Stomach (tissue), 9 donors: ENCODE results near the gene FXYD7. TPM values are rescaled to one million over a fixed set of nuclear protein-coding genes. Genes with fewer than 3 reads are reported as not detected.
"Not testable (repeated sequence)": the region's sequence is repeated elsewhere in the genome, so short reads cannot be mapped to it uniquely, and the experiment has no call there.

Experiments
- DNase-seq, 2 donors: peaks; one replicate each; pipeline versions ENCODE4 v3.0.0 to v3.0.0-alpha.2; 2013 to 2019
- H3K27ac ChIP-seq, 5 donors: fragments of 200-600 bp in 4 of 5; sonication (generic) in 4 of 5; one replicate each; pipeline ENCODE4 v1.5.1; 2013 to 2019; ENCODE audit warnings: mild to moderate bottlenecking in 1 of 5, moderate library complexity in 1 of 5
- H3K27me3 ChIP-seq, 3 donors: fragments of 200-600 bp; sonication (generic); one replicate each; pipeline ENCODE4 v1.5.1; 2017 to 2019; ENCODE audit warnings: mixed run types in 1 of 3
- H3K36me3 ChIP-seq, 4 donors: fragments of 200-600 bp; sonication (generic); 1 replicate in 3 of 4; 2 replicates in 1 of 4; pipeline ENCODE4 v1.5.1; 2016 to 2019
- H3K4me1 ChIP-seq, 4 donors: fragments of 200-600 bp; sonication (generic); one replicate each; pipeline ENCODE4 v1.5.1; 2016 to 2019
- H3K4me3 ChIP-seq, 4 donors: fragments of 200-600 bp; sonication (generic) in 3 of 4; one replicate each; pipeline ENCODE4 v1.5.1; 2016 to 2019; ENCODE audit warnings: mild to moderate bottlenecking in 1 of 4
- H3K9me3 ChIP-seq, 4 donors: fragments of 200-600 bp; sonication (generic); one replicate each; pipeline ENCODE4 v1.5.1; 2016 to 2019
- EP300 ChIP-seq: sonication (generic); formaldehyde crosslinking; IDR thresholded peaks from one replicate; pipeline ENCODE4 v1.6.1; 2017; ENCODE audit warnings: antibody characterized with exemption
- POLR2A ChIP-seq, 4 donors: fragments of 450-650 bp; IDR thresholded peaks; one replicate each; pipeline ENCODE4 v1.6.1; 2016; ENCODE audit warnings: antibody characterized with exemption in 4 of 4, control low read depth in 2 of 4, mild to moderate bottlenecking in 1 of 4, moderate library complexity in 1 of 4
- POLR2AphosphoS5 ChIP-seq, 3 donors: sonication (generic); formaldehyde crosslinking; IDR thresholded peaks; one replicate each; pipeline ENCODE4 v1.6.1; 2016; ENCODE audit warnings: antibody characterized with exemption in 3 of 3
- WGBS, 5 donors: extraction: QIAGEN DNeasy Blood & Tissue Kit in 3 of 5; methylation state at CpG; one replicate each; pipeline versions ENCODE4 v1.1.5 to v1.1.7; 2013 to 2018; 5-methylcytosine and 5-hydroxymethylcytosine counted together
- intact Hi-C: fragments of 100-400 bp; cut with DNase I; formaldehyde crosslinking; loops from one replicate; pipeline ENCODE4 v1.15.1; 2023; ENCODE audit warnings: low total_unique reads
- polyA plus RNA-seq, 3 donors: library from polyadenylated mRNA; stranded (reverse); fragments of 200-250 nt; gene quantifications; one replicate each; pipeline ENCODE4 v1.2.3, GENCODE V29; 2013
- total RNA-seq, 5 donors: library from RNA; depleted of rRNA; stranded (reverse); fragments of >200 nt; gene quantifications; one replicate each; pipeline versions ENCODE4 v1.1.0 to v1.2.3, GENCODE V29; 2014 to 2016
- TF ChIP-seq, protein P1 (sequence below), 7 experiments: fragments of 450-650 bp in 4 of 7; fragments of 200-600 bp in 3 of 7; sonication (generic) in 3 of 7; IDR thresholded peaks; one replicate each; pipeline ENCODE4 v1.5.1; 2016 to 2019; ENCODE audit warnings: antibody characterized with exemption in 7 of 7, control low read depth in 2 of 7, mild to moderate bottlenecking in 1 of 7
- donor health status: healthy with polysubstance abuse.
- donor health status: Bipolar disorder and iron deficiency.
- donor health status: healthy.

Gene FXYD7
- total and polyA plus RNA-seq, 8 donors: 0.55 to 2.6 TPM; not detected in 6

DNA sequence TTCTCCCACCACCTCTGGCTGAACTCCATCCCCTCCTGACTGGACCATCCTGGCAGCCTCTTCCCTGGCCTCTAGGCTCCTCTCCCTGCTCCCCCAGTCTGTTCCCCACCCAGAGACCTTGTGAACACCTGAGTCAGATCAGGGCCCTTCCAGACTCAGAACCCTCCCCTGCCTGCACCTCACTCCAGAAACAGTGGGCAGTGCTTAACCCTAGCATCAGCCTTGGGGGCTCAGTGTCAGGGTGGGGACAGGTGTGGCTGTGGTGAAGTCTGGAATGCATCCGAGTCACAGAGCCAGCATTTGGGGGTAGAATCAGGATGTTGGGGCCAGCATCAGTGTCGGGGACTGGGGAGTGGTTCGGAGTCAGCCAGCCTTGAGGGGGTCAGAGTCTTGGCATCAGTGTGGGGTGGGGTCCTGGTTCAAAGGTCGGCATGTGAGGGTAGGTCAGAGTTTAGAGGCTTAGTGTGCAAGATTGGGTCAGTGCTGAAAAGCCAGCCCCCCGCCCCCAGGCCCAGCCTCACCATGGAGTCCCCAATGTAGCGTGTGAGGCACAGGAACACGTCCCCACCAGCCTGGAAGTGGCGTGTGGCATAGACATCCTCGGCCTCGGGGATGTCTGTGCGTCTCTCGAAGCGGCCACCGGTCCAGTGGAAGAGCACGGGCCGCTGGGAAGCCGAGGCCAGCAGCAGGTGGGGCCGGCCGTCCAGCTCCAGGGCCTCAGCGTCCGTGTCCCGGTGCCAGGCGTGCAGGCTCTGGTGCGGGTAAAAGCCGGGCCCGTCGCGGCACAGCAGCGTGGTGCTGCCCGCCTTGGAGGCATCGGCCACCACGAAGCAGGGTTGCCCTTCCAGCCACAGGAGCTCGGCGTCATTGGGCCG, 17.1 kb upstream of the FXYD7 start:
- Histone ChIP-seq H3K27me3 (no peaks in the 10 kb centered on the region), H3K4me1 (peaks cover 38 to 62% (median 59%) of the 10 kb centered on the region in 4 donors), H3K36me3 (peaks cover 0 to 15% (median 5%) of the 10 kb centered on the region in 4 donors), H3K9me3 (no peaks in the 10 kb centered on the region), H3K4me3 (no peak overlapping the region), H3K27ac (peak overlapping the region; percentile 11 to 92 (median 88))
- TF ChIP-seq, protein P1, sequence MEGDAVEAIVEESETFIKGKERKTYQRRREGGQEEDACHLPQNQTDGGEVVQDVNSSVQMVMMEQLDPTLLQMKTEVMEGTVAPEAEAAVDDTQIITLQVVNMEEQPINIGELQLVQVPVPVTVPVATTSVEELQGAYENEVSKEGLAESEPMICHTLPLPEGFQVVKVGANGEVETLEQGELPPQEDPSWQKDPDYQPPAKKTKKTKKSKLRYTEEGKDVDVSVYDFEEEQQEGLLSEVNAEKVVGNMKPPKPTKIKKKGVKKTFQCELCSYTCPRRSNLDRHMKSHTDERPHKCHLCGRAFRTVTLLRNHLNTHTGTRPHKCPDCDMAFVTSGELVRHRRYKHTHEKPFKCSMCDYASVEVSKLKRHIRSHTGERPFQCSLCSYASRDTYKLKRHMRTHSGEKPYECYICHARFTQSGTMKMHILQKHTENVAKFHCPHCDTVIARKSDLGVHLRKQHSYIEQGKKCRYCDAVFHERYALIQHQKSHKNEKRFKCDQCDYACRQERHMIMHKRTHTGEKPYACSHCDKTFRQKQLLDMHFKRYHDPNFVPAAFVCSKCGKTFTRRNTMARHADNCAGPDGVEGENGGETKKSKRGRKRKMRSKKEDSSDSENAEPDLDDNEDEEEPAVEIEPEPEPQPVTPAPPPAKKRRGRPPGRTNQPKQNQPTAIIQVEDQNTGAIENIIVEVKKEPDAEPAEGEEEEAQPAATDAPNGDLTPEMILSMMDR (IDR thresholded peaks at IDR 0.05): no peak
- no peak for TF ChIP-seq EP300
- no peak for TF ChIP-seq POLR2A (IDR thresholded peaks at IDR 0.05)
- no peak for TF ChIP-seq POLR2AphosphoS5 (IDR thresholded peaks at IDR 0.05)
- DNase-seq: peak in 1 of 2 donors; percentile 53
- 81 to 91% (median 88%) methylated on average over 26 to 35 of the region's 35 CpGs for WGBS, 5 donors
- intact Hi-C loops: no loop called here

DNA sequence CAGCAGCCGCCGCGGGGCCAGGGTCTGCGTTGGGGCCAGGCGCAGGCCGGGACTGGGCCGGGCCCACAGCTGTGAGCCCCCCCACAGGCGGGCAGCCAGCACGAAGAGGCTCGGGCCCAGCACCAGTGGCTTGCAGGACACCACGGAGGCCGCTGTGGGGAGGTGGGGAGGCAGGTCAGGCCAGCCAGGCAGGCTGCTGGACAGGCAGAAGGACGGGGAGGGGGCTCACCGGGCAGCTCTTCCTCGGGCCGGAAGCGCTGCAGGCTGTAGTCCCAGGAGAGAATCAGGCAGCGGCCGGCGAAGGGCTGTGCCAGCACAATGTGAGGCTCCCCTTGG, 16.5 kb upstream of the FXYD7 start:
- TF ChIP-seq, protein P1 (IDR thresholded peaks at IDR 0.05): no peak
- TF ChIP-seq POLR2A (IDR thresholded peaks at IDR 0.05) (no peak), EP300 (no peak), POLR2AphosphoS5 (IDR thresholded peaks at IDR 0.05) (no peak)
- Histone ChIP-seq H3K9me3 (no peaks in the 10 kb centered on the region), H3K4me3 (no peak overlapping the region), H3K27me3 (no peaks in the 10 kb centered on the region), H3K36me3 (peaks cover 0 to 9% (median 3%) of the 10 kb centered on the region in 4 donors), H3K27ac (peak overlapping the region in 3 of 5 donors; percentile 20 to 92 (median 89)), H3K4me1 (peaks cover 38 to 58% (median 54%) of the 10 kb centered on the region in 4 donors)
- peak in 1 of 2 donors; percentile 58 for DNase-seq
- 66 to 80% (median 71%) methylated on average over 5 to 20 of the region's 20 CpGs for WGBS, 5 donors
- intact Hi-C loops: no loop called here

DNA sequence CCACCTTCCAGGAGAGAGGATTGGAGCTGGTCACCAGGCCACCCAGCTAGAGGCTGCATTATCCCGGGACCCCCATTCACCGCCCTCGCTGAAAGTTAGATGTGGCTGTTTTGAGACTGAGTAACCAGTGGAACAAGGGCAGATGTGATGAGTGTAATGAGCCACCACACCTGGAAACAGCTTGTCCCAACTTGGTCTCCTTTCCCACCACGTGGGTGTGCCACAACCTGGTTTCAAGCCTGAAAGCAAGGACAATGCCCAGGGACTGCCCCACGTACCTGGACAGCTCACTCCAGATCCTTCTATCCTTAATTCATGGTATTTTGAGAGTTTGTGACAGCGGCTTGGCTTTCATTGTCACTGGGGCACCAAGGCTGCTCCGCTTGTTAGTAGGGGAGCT, 15.2 kb upstream of the FXYD7 start:
- WGBS, 5 donors: 78 to 93% (median 87%) methylated on average over 7 of the region's 7 CpGs
- no peak for TF ChIP-seq POLR2A (IDR thresholded peaks at IDR 0.05)
- TF ChIP-seq POLR2AphosphoS5 (IDR thresholded peaks at IDR 0.05): no peak
- TF ChIP-seq, protein P1 (IDR thresholded peaks at IDR 0.05): no peak
- no peak for TF ChIP-seq EP300
- DNase-seq: no peak
- H3K4me3 ChIP-seq: no peak overlapping the region
- no peaks in the 10 kb centered on the region for H3K36me3 ChIP-seq
- peaks cover 27 to 46% (median 41%) of the 10 kb centered on the region in 4 donors for H3K4me1 ChIP-seq
- H3K27ac ChIP-seq: no peak overlapping the region
- no peaks in the 10 kb centered on the region for H3K27me3 ChIP-seq
- intact Hi-C loops: no loop called here
- no peaks in the 10 kb centered on the region for H3K9me3 ChIP-seq

DNA sequence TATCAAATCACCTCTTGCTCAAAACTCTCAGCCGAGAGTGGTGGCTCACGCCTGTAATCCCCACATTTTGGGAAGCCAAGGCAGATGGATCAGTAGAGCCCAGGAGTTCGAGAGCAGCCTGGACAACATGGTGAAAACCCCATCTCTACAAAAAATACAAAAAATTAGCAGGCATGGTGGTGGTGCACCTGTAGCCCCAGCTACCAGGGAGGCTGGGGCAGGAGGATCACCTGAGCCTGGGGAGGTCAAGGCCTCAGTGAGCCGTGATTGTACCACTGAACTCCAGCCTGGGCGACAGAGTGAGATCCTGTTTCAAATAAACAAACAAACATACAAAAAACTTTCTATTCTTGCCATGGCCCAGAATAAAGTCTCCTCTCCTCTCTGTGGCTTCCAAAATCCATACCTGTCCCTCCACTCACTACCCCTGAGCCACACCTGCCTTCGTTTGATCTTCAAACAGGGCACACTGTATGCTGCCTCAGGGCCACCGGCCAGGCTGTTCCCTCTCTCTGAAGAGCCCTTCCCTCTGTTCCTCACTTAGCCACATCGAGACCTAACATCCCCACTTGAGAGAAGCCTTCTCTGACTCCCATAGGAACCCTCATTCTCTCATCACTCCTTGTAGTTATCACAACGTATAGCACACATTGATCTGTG, 14.5 kb upstream of the FXYD7 start:
- DNase-seq: no peak
- Histone ChIP-seq H3K27me3 (no peaks in the 10 kb centered on the region), H3K36me3 (no peaks in the 10 kb centered on the region), H3K4me3 (no peak overlapping the region), H3K9me3 (no peaks in the 10 kb centered on the region), H3K4me1 (peaks cover 24 to 39% (median 35%) of the 10 kb centered on the region in 4 donors), H3K27ac (peak overlapping the region in 1 of 5 donors; percentile 29)
- intact Hi-C loops: no loop called here
- TF ChIP-seq POLR2A (IDR thresholded peaks at IDR 0.05): no peak
- TF ChIP-seq EP300: no peak
- TF ChIP-seq, protein P1 (IDR thresholded peaks at IDR 0.05): no peak
- TF ChIP-seq POLR2AphosphoS5 (IDR thresholded peaks at IDR 0.05): no peak
- WGBS, 5 donors: 85 to 90% (median 89%) methylated on average over 9 of the region's 9 CpGs

DNA sequence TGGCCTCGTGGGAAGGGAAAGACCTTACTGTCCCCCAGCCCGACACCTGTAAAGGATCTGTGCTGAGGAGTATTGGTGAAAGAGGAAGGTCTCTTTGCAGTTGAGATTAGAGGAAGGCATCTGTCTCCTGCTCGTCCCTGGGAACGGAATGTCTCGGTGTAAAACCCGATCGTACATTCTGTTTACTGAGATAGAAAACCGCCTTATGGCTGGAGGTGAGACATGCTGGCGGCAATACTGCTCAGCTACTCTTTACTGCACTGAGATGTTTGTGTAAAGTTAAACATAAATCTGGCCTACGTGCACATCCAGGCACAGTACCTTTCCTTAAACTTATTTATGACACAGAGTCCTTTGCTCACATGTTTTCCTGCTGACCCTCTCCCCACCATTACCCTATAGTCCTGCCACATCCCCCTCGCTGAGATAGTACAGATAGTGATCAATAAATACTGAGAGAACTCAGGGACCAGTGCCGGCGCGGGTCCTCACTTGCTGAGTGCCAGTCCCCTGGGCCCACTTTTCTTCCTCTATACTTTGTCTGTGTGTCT, 13.3 kb upstream of the FXYD7 start:
- DNase-seq, intact Hi-C loops, H3K27me3 ChIP-seq, H3K4me3 ChIP-seq, H3K36me3 ChIP-seq, H3K9me3 ChIP-seq: not testable (repeated sequence)
- Histone ChIP-seq H3K27ac (peak overlapping the region in 1 of 5 donors; percentile 29), H3K4me1 (peaks cover 11 to 26% (median 22%) of the 10 kb centered on the region in 4 donors)
- 26 to 41% (median 37%) methylated on average over 14 of the region's 14 CpGs for WGBS, 5 donors
